ENCODE data around the gene ANO10.
"Not testable (repeated sequence)": the region's sequence is repeated elsewhere in the genome, so short reads cannot be mapped to it uniquely, and the experiment has no call there.

The ANO10 gene, protein sequence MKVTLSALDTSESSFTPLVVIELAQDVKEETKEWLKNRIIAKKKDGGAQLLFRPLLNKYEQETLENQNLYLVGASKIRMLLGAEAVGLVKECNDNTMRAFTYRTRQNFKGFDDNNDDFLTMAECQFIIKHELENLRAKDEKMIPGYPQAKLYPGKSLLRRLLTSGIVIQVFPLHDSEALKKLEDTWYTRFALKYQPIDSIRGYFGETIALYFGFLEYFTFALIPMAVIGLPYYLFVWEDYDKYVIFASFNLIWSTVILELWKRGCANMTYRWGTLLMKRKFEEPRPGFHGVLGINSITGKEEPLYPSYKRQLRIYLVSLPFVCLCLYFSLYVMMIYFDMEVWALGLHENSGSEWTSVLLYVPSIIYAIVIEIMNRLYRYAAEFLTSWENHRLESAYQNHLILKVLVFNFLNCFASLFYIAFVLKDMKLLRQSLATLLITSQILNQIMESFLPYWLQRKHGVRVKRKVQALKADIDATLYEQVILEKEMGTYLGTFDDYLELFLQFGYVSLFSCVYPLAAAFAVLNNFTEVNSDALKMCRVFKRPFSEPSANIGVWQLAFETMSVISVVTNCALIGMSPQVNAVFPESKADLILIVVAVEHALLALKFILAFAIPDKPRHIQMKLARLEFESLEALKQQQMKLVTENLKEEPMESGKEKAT

DNA sequence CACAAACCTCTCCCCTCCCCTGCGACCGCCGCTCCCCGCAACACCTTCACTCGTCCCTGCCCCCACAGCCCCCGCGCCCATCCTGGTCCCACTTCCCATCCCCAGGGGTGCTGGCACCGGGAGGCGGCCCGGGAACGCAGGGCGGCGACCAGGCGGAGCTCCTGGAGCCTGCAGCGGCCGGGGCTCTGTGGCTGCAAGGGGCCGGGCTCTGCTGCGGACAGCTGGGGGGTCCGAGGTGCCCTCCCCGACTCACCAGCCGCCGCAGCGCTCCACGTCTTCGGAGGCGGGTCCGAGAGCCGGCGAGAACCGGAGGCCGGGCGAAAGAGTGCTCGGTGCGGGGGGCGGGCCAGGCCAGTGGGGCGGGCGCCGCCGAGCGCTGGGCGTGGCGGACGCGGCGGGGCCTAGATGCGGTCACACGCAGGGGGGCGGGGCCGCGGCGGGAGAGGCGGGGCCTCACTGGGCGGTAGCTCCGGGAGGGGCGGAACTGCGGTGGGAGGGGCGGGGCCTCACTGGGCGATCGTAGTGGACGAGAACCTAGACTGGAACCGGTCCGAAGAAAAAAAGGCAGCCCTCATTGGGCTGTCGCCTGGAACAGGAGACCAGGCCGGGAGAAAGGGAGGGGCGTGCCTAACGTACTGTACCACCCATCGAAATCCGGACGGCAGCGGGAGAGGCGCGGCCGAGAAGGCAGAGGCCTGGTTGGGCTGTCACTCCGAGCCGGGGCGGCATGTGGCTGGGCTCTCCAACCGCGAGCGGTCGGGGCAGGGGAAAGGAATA is at the start of gene ANO10:
TSS of gene ANO10 (minus strand) at position 356 of the 777 bp plus-strand sequence. CDS start 16,159 bp downstream, outside the sequence.
- DNase-seq: peak; percentile 97

DNA sequence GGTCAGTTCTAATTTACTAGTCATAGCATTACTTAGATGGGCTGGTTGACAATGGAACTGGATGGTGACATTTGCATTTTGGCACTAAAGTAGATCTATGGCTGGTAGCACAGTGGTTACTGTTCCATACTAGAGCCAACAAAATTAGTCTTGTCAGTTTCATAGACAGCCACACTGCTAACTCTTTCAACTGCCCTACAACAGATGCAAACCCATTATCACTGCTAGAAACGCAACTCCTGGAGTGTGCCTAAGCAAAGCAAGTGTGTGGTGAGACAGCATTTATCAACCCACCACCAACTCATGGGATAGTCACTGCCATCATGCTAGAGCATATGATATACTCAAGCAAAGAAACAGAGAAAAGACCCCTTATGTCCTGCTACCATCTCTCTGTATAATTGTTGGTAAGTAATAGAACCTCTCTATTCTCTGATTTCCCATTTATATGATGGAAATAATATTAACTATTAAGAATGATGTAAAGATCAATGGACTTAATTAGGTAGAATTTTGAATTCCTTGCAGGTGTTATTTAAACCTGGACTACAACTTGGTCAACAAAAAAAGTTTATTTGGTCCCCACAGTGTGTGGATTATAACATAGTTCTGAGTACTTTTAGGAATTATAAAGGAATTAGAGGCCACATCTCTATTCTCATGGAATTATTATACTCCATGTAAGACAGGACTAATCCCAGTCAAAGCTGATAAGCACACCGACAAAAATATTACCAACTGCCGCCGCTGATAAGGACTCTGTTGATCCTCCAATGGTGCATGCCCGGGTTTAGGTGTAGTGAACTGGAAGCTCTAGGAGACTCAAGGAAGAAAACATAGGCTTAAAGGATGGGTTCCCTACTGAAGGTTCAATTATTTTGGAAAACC is 49.1 kb upstream of the ANO10 start:
- DNase-seq: no peak

DNA sequence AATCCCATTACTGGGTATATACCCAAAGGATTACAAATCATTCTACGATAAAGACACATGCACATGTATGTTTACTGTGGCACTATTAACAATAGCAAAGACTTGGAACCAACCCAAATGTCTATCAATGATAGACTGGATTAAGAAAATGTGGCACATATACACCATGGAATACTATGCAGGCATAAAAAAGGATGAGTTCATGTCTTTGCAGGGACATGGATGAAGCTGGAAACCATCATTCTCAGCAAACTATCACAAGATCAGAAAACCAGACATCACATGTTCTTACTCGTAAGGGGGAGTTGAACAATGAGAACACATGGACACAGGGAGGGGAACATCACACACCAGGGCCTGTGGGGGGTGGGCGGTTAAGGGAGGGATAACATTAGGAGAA is 43.2 kb upstream of the ANO10 start:
- not testable (repeated sequence) for DNase-seq

DNA sequence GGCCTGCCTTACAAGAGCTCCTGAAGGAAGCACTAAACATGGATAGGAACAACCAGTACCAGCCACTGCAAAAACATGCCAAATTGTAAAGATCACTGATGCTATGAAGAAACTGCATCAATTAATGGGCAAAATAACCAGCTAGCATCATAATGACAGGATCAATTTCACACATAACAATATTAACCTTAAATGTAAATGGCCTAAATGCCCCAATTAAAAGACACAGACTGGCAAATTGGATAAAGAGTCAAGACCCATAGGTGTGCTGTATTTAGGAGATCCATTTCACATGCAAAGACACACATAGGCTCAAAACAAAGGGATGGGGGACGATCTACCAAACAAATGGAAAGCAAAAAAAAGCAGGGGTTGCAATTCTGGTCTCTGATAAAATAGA is 39.6 kb upstream of the ANO10 start:
- DNase-seq: not testable (repeated sequence)

DNA sequence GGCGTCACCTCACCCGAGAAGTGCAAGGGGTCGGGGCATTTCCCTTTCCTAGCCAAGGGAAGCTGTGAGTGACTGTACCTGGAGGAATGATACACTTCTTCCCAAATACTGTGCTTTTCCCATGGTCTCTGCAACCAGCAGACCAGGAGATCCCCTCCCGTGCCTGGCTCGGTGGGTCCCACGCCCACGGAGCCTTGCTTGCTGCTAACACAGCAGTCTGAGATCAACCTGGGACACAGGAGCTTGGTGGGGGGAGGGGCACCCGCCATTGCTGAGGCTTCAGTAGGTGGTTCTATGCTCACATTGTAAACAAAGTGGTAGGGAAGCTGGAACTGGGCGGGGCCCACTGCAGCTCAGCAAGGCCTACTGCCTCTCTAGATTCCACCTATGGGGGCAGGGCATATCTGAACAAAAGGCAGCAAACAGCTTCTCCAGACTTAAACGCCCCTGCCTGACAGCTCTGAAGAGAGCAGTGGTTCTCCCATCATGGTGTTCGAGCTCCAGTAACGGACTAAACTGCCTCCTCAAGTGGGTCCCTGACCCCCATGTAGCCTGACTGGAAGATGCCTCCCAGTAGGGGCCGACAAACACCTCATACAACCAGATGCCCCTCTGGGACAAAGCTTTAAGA is 37.6 kb upstream of the ANO10 start:
- DNase-seq: no peak

DNA sequence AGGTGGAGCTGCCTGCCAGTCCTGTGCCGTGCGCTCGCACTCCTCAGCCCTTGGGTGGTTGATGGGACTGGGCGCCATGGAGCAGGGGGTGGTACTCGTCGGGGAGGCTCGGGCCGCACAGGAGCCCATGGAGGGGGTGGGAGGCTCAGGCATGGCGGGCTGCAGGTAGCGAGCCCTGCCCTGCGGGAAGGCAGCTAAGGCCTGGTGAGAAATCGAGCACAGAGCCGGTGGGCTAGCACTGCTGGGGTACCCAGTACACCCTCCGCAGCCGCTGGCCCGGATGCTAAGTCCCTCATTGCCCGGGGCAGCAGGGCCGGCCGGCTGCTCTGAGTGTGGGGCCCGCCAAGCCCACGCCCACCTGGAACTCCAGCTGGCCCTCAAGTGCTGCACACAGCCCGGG is 34.6 kb upstream of the ANO10 start:
- not testable (repeated sequence) for DNase-seq

DNA sequence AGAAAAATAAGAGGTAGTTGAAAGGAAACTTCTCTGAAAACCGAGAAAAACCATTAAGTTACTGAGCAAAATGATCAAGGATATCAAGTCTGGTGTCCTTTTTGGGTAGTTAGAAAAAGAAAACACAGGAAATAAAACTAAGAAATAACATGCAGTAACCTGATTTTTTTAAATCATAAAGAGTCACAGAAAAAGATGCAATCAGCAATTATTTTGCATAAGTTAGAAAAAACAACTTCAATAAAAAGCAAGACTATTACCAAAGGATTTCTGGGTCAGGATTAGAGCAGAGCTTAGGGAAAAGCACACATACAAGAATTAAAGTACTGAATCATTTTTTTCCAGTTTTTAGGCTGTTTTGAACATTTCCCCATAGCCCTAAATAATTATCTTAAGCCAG is 28.5 kb upstream of the ANO10 start:
- DNase-seq: no peak

DNA sequence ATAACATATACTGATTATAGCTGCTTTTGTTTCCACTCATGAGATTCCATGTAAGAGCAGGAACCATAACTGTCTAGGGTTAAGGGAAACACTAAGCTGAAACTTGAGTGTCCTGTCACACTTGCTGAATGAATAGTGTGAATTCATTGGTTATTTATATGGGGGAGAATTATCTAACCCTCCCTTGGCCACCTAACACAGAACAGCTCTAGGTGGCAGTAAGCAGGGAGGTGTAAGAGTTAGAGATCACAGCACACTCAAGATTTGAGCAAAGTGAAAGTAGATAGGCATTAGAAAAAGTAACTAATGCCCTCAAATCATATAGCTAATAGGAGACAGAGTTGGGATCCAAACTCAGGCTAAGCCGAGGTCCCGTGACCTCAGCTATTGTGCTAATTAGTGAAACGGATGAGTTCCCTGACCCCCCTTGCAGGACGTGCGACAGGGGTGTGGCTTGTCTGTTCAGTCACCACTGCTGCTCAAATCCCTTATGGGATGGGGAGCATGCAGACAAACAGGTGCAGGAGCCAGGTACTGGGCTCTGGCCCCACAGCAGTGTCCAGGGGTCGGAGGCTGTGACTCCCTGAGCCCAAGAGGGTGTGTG is 27.7 kb upstream of the ANO10 start:
- no peak for DNase-seq

DNA sequence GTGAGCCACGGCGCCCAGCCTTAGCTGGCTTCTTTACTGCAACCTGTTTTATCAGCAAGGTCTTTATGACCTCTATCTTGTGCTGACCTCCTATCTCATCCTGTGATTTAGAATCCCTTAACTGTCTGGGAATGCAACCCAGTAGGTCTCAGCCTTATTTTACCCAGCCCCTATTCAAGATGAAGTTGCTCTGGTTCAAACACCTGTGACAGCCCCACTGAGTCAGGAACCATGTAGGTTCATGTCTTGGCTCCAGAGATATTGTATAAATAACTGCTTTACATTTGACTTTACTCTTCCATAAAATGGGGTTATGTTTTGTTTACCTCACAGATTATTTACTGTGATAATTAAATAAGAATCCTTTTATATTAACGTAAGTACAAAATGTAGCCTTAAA is 27.1 kb upstream of the ANO10 start:
- no peak for DNase-seq

DNA sequence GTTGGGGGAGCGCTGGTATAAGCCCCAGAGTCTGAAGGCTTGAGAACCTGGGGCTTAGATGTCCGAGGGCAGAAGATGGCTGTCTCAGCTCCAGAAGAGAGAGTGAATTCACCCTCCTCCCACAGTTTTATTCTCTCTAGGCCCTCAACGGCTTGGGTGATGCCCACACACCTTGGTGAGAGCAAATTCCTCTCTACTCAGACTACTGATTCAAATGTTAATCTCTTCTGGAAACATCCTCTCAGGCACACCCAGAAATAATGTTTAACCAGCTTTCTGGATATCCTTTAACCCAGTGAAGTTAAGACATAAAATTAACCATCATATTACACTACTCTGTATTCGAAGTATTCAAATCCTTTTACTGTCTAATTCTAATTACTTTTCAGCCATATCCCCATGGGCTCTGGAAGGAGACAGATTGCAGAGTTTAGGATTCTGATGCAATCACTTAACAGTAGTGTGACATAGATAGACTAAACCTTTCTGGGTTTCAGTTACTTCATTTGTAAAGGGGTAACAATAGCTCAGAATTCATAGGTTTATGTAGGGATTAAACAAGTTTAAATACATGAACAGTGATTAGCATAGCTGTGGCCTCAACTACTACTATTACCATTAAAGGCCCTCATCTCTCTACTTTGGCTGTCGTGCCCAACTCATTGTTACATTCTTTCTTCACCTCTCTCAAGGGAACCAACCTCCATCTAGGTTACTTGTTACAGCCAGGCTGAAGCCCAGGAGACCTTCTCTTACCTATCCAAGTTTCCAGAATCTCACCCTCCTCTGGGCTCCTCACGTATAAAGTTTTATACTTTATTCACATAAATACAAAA is 25.7 kb upstream of the ANO10 start:
- DNase-seq: no peak

DNA sequence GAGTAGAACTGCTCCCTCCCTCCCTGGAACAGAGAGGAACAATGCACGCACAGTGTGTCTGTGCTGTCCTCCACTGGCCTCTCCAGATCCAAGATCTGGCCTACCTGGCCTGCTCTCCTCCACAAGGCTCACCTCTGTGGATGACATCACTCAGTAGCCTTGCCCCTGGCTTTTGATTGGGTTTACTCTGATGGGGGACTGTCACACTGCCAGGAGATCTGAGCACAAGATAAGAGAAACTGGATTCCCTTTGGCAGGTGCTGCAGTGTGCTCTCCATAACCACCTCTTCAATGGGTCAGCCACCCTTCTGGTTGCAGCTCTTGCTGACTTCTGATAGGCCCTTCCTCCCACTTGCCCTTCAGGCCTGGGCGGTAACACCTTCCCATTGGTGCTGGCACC is 22.6 kb upstream of the ANO10 start:
- DNase-seq: no peak

DNA sequence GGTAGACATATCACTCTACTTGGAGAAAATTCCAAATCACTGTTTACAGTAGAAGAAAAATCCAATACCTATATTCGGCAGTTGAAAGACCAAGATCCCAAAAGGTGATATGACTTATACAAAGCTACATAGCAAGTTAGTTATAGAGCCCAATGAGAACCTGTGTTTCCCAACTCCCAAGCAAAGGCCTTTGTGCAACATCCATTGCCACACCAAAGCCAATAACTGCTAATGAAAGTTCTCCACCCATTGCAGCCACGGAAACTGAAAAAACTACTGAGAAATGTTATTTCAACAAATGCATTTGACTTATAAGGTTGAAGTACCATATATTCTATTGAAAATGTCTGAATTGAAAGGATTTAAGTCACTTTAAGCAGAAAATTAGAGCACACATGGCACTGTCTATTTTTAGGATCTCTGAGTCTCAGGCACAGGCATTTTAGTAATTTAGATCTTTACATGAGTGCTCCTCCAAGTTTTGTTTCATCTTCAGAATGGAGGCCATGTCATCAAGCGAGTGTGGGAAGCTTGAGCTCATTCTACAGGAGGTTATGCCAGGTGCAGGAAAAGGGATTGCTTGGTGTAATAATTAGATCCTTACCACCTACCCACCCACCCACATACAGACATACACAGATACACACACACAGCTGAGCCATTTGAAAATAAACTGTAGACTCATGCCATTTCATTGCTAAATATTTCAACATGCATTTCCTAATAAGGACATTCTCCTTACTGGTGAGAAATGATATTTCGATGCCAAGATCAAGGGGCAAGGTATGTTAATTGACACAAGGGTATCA is 19.7 kb upstream of the ANO10 start:
- DNase-seq: no peak

DNA sequence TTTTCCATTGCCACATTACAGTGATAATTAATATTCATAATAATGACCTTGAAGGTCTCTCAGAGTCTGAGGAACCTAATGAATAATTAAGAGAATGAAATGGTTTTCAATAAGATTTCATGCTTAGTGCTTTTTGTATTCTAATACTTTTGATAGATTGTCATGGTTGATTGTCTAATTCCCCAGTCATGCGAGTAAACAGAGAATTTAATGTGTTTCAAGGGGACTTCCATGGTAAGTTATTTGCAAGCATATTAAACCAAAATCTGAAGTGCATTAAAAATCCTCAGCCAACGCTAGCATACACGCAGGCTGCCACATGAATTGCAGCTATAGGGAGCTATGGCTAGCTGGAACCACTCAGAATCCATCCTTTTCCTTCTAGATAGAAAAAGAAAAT is 18.9 kb upstream of the ANO10 start:
- no peak for DNase-seq

DNA sequence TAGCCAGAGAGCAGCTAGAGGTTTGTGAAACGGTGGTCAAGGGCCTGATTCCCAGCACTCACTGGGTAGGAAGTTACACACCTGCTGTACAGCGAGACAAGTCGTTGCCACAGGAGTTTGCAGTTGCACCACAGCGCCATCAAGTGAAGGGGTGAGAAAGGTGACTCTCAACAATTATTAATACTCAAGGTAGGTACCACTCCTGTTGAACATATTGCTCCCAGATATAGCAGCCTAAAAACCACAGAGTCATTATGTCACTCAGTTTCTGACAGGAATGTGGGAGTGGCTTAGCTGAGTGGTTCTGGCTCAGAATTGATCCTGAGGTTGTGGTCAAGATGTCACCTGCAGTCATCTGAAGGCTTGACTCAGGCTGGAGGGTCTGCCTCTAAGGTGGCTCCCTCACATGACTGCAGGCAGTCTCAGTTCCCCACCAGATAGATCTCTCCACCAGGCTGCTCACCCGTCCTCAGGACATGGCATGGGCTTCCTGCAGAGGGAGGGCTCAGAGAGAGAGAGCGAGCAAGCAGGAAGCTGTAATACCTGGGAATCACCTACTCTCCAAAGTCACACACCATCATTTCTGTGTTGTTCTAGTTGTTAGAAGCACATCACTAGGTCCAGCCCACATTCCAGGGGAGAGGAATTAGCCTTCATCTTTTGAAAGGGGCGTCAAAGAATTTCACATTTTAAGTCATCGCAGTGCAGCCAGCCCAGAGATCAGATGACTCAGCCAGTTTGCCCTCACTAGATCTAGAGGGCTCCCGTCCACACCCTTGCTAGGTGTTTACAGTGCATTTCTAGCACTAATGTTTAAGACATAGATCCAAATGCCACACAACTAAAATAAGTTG is 17.0 kb upstream of the ANO10 start:
- DNase-seq: peak; percentile 32

DNA sequence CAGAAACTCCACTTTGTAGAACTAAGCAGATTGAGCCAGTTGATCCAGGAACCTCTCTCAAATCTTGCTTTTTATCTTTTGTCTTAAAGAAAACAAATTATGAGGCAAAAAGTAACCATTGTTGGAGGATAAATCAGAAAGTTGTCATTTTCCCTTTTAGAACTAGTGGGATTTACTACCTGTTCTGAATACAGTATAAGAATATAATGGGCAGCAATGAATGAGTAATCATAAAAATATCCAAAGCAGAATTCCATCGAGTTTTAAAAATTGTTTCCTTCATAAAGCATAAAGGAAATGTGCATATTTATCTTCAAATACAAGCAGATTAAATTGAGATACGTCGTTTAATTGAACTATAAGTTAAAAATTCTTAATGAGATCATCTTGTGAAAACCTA is 15.9 kb upstream of the ANO10 start:
- DNase-seq: no peak

DNA sequence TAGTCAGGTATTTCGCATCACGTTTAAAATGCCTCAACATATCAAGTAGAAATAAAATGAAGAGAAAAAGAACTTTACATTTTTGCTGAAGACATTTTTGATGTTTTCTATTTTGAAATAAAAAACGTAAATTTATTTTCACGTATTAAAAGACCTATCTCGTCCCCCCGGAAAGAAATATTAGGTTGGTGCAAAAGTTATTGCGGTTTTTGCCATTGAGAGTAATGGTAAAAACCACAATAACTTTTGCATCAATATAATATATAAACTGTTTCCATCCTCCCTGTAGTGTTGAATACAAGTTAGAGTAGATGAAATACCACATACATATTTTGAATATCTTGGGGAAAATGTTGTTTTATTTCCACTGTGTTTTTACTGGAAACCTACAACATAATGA is 11.2 kb upstream of the ANO10 start:
- no peak for DNase-seq

DNA sequence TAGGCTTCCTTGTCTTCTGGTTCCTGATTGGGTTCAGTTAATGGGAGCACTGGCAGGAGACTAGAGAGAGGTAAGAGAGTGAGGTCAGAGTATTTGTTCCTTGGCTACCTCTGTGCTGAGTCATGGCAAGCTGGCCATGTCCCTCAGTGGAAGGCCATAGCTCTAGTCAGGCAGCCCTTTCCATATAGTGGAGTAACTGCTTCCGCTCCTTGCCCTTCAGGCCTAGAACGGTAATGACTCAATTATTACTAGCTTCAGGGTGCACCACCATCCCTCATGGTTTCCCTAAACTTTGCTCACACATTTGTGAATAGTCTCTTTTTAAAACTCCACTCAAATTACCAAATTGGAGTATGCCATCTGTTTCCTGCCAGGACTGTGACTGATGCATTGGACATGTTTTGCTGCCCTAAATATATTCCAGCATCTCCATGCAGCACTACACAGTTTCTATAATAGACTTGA is 10.5 kb upstream of the ANO10 start:
- no peak for DNase-seq

DNA sequence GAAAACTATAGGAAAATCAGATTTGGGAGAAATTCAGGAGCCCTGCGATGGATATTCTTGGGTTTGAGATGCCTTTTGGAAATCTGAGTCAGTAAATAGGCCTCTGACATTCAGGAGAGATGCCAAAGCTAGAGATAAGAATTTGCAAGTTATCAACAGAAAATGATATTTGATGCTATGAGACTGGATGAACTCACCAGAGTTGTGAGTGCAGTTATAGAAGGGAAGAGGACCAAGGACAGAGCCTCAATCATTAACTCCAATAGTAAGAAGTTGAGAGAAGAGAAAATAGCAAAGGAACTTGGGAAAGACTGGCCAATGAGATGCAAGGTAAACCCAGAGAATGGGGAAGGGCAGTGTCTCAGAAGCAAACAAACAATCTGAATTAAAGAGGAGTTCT is 7.9 kb upstream of the ANO10 start:
- DNase-seq: no peak

DNA sequence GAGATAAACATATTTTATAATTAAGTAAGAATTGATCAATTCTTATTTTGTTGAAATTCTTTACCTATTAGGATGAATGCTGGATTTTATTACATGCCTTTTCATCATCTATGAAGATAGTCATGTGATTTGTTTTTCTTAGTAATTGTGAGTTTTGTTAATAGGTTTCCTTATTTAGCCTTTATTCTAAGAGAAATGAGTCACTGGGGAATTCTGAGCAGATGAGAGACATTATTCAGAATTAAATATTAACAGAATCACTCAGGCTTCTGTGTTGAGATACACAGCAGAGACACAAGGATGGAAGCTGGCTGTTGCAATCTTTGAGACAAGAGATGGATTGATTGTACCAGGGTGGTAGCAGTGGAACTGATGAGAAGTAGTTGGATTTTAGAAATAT is 7.4 kb upstream of the ANO10 start:
- DNase-seq: no peak

Data from activated T-cell treated with anti-CD3 and anti-CD28 coated beads, Interleukin-2, amount 50 U/mL, for 1 hour (primary cell).